Smooth muscle cell (in vitro differentiated cells): Measurements from ENCODE around the gene MAPT. TPM values are rescaled to one million over a fixed set of nuclear protein-coding genes. Genes with fewer than 3 reads are reported as not detected.
"Not testable (repeated sequence)": the region's sequence is repeated elsewhere in the genome, so short reads cannot be mapped to it uniquely, and the experiment has no call there.

Experiments used
- DNase-seq: peaks from one replicate; lab custom pipeline; 2025; ENCODE audit not compliant: unreplicated experiment; lab: John Stamatoyannopoulos, UW
- H2AFZ ChIP-seq: fragments of 200-600 bp; sonication (generic); 2 replicates; pipeline ENCODE4 v1.6.0; 2016; ENCODE audit warnings: antibody characterized with exemption, low read depth, mild to moderate bottlenecking
- H3F3A ChIP-seq: fragments of 200-600 bp; sonication (generic); 2 replicates; pipeline ENCODE4 v1.6.0; 2017; ENCODE audit warnings: antibody characterized with exemption, low read depth
- H3K27ac ChIP-seq: fragments of 200-600 bp; sonication (generic); 2 replicates; pipeline ENCODE4 v1.5.1; 2016; ENCODE audit warnings: low read depth, mild to moderate bottlenecking
- H3K27me3 ChIP-seq: fragments of 200-600 bp; sonication (generic); 2 replicates; pipeline ENCODE4 v1.6.1; 2016; ENCODE audit warnings: low read depth, mild to moderate bottlenecking
- H3K36me3 ChIP-seq: fragments of 200-600 bp; sonication (generic); 2 replicates; pipeline ENCODE4 v1.5.1; 2016; ENCODE audit warnings: low read depth
- H3K4me1 ChIP-seq: fragments of 200-600 bp; sonication (generic); 2 replicates; pipeline ENCODE4 v1.5.1; 2016; ENCODE audit warnings: low read depth
- H3K4me2 ChIP-seq: fragments of 200-600 bp; sonication (generic); 2 replicates; pipeline ENCODE4 v1.6.0; 2016; ENCODE audit warnings: mild to moderate bottlenecking
- H3K4me3 ChIP-seq: fragments of 200-600 bp; sonication (generic); 2 replicates; pipeline ENCODE4 v1.5.1; 2016; ENCODE audit warnings: mild to moderate bottlenecking
- H3K79me2 ChIP-seq: fragments of 200-600 bp; sonication (generic); 2 replicates; pipeline ENCODE4 v1.6.0; 2016; ENCODE audit warnings: low read depth, mild to moderate bottlenecking
- H3K9ac ChIP-seq: fragments of 200-600 bp; sonication (generic); 2 replicates; pipeline ENCODE4 v1.6.0; 2016; ENCODE audit warnings: low read depth
- H3K9me3 ChIP-seq: fragments of 200-600 bp; sonication (generic); replicated peaks from 2 replicates; pipeline ENCODE4 v1.5.1; 2016; ENCODE audit warnings: low read depth
- H4K20me1 ChIP-seq: fragments of 200-600 bp; sonication (generic); 2 replicates; pipeline ENCODE4 v1.6.0; 2016; ENCODE audit warnings: low read depth
- CTCF ChIP-seq: fragments of 200-600 bp; sonication (generic); IDR thresholded peaks from 2 replicates; pipeline ENCODE4 v1.5.1; 2017; ENCODE audit warnings: borderline replicate concordance, mild to moderate bottlenecking, antibody characterized with exemption; ENCODE audit not compliant: insufficient read depth, poor library complexity, severe bottlenecking
- WGBS: methylation state at CpG from one replicate; pipeline ENCODE4 v1.1.7; 2016; ENCODE audit warnings: low lambda C conversion rate; 5-methylcytosine and 5-hydroxymethylcytosine counted together
- polyA plus RNA-seq: library from polyadenylated mRNA; unstranded; fragments of >200 nt; fragmentation: Nextera tagmentation; extraction: Ambion mirVana; gene quantifications from 2 replicates; pipeline ENCODE4 v1.2.1, GENCODE V29; 2016
- total RNA-seq: library from RNA; depleted of rRNA; stranded (reverse); fragments of >200 nt; gene quantifications from 2 replicates; pipeline ENCODE4 v1.2.3, GENCODE V29; 2014

The MAPT gene
- total and polyA plus RNA-seq, 2 experiments from 2014 or later = 0.49 to 1.7 TPM

- 49% methylated on average over 10 of the region's 10 CpGs for WGBS
- Histone ChIP-seq H3K4me3 (no peak overlapping the region), H3K9me3 (no peaks in the 10 kb centered on the region), H3K9ac (no peak overlapping the region), H4K20me1 (no peaks in the 10 kb centered on the region), H3K79me2 (no peaks in the 10 kb centered on the region), H2AFZ (no peak overlapping the region), H3K27me3 (peaks cover 3% of the 10 kb centered on the region), H3K4me1 (no peaks in the 10 kb centered on the region), H3K4me2 (no peak overlapping the region), H3K27ac (no peak overlapping the region), H3F3A (no peaks in the 10 kb centered on the region), H3K36me3 (no peaks in the 10 kb centered on the region)
- DNase-seq = peak; percentile 6
- TF ChIP-seq CTCF = no peak
Measured at GRCh38 chr17:45857977-45858708, 36.2 kb upstream of the MAPT start.

DNA sequence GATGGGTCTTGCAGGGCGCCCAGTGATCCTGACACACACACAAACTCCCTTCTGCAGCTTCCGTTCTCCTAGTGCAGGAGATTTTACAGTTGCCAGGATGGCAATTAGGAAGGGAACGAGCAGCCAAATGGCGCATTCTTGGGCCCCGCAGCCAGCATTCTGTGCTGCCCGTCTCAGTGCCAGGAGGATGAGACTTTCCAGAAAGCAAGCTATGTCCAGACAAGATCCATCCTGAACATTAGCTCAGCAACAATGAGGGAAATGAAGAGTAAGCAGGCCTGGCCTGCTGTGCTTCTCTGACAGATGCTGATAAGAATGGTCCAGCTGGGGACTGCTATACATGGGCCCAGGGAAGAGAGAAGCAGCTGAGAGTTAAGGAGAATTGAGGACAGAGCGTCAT is 33.2 kb upstream of the MAPT start:
- H3K79me2 ChIP-seq = no peaks in the 10 kb centered on the region
- no peaks in the 10 kb centered on the region for H3K9me3 ChIP-seq
- peaks cover 6% of the 10 kb centered on the region for H3K27me3 ChIP-seq
- no peak for DNase-seq
- no peak overlapping the region for H3K4me3 ChIP-seq
- H3K4me2 ChIP-seq = no peak overlapping the region
- no peak overlapping the region for H2AFZ ChIP-seq
- H3K4me1 ChIP-seq = no peaks in the 10 kb centered on the region
- TF ChIP-seq CTCF = no peak
- 84% methylated on average over 7 of the region's 7 CpGs for WGBS
- no peak overlapping the region for H3K9ac ChIP-seq
- no peaks in the 10 kb centered on the region for H4K20me1 ChIP-seq
- H3K27ac ChIP-seq = no peak overlapping the region
- no peaks in the 10 kb centered on the region for H3K36me3 ChIP-seq
- H3F3A ChIP-seq = no peaks in the 10 kb centered on the region

GRCh38 chr17:45862127-45862526 is 32.2 kb upstream of the MAPT start:
- H3K27me3 ChIP-seq, H4K20me1 ChIP-seq, H3K9me3 ChIP-seq, H3K9ac ChIP-seq, H3K4me1 ChIP-seq, H3K4me3 ChIP-seq, H3K27ac ChIP-seq, H3K79me2 ChIP-seq, DNase-seq, H3K36me3 ChIP-seq, H3F3A ChIP-seq, H3K4me2 ChIP-seq, H2AFZ ChIP-seq: not testable (repeated sequence)
- WGBS = 81% methylated on average over 9 of the region's 9 CpGs

- Histone ChIP-seq H3K9me3 (no peaks in the 10 kb centered on the region), H3K4me2 (no peak overlapping the region), H3K36me3 (no peaks in the 10 kb centered on the region), H3K27ac (no peak overlapping the region), H2AFZ (no peak overlapping the region), H3K4me3 (no peak overlapping the region), H3K79me2 (no peaks in the 10 kb centered on the region), H3F3A (no peaks in the 10 kb centered on the region), H3K9ac (no peak overlapping the region), H3K4me1 (peaks cover 2% of the 10 kb centered on the region), H4K20me1 (no peaks in the 10 kb centered on the region), H3K27me3 (peaks cover 6% of the 10 kb centered on the region)
- 68% methylated on average over 6 of the region's 6 CpGs for WGBS
- TF ChIP-seq CTCF = no peak
- no peak for DNase-seq
Measured at GRCh38 chr17:45863857-45864654, 30.3 kb upstream of the MAPT start.
